PC-9 (cell line): ENCODE measurements around the gene HNRNPA2B1. TPM values are rescaled to one million over a fixed set of nuclear protein-coding genes. Genes with fewer than 3 reads are reported as not detected.

Source experiments
- BruUV-seq: library from RNA; stranded (reverse); fragments of 400-500 nt; replicated peaks from 2 replicates; lab custom pipeline; 2021; lab: Mats Ljungman, UMichigan
- CTCF ChIA-PET: fragments of 300-600 bp; sonication (Branson Sonifier 250); formaldehyde crosslinking; loops from one replicate; lab custom pipeline; 2022; ENCODE audit warnings: antibody characterized with exemption; lab: Charles Lee
- POLR2A ChIA-PET: fragments of 300-600 bp; sonication (Branson Sonifier 250); formaldehyde crosslinking; loops from one replicate; lab custom pipeline; 2022; ENCODE audit warnings: antibody characterized with exemption; ENCODE audit not compliant: unreplicated experiment; lab: Charles Lee
- DNase-seq, 2 experiments: peaks; one replicate each; pipeline versions ENCODE4 v3.0.0 to v3.0.0-alpha.2; 2015 to 2022; ENCODE audit warnings: mixed read lengths in 1 of 2
- H2AFZ ChIP-seq: fragments of 200-600 bp; sonication (generic); 2 replicates; pipeline ENCODE4 v1.8.1; 2017; ENCODE audit warnings: antibody characterized with exemption
- H3F3A ChIP-seq: fragments of 200-600 bp; sonication (generic); 2 replicates; pipeline ENCODE4 v1.8.1; 2017; ENCODE audit warnings: antibody characterized with exemption, mild to moderate bottlenecking, low read depth; ENCODE audit not compliant: insufficient read depth
- H3K27ac ChIP-seq: fragments of 200-600 bp; sonication (generic); 2 replicates; pipeline ENCODE4 v1.6.1; 2016; ENCODE audit warnings: mixed run types
- H3K27me3 ChIP-seq: fragments of 200-600 bp; sonication (generic); 2 replicates; pipeline ENCODE4 v1.6.1; 2016; ENCODE audit warnings: low read depth, mixed run types; ENCODE audit not compliant: insufficient read depth
- H3K36me3 ChIP-seq: fragments of 200-600 bp; sonication (generic); 2 replicates; pipeline ENCODE4 v1.6.1; 2016; ENCODE audit warnings: low read depth, mixed run types
- H3K4me1 ChIP-seq: fragments of 200-600 bp; sonication (generic); replicated peaks from 2 replicates; pipeline ENCODE4 v1.6.1; 2016; ENCODE audit warnings: mixed run types; ENCODE audit not compliant: insufficient read depth
- H3K4me2 ChIP-seq: fragments of 200-600 bp; sonication (generic); 2 replicates; pipeline ENCODE4 v1.6.1; 2017; ENCODE audit warnings: mixed run types
- H3K4me3 ChIP-seq: fragments of 200-600 bp; sonication (generic); 2 replicates; pipeline ENCODE4 v1.6.1; 2016; ENCODE audit warnings: mixed run types
- H3K79me2 ChIP-seq: fragments of 200-600 bp; sonication (generic); 2 replicates; pipeline ENCODE4 v1.6.1; 2017; ENCODE audit warnings: low read depth, mixed run types
- H3K9me2 ChIP-seq: fragments of 200-600 bp; sonication (generic); 2 replicates; pipeline ENCODE4 v1.8.1; 2017; ENCODE audit warnings: mild to moderate bottlenecking; ENCODE audit not compliant: insufficient read depth
- H3K9me3 ChIP-seq: fragments of 200-600 bp; sonication (generic); 2 replicates; pipeline ENCODE4 v1.8.1; 2016; ENCODE audit warnings: low read depth; ENCODE audit not compliant: insufficient read depth
- H4K20me1 ChIP-seq: fragments of 200-600 bp; sonication (generic); 2 replicates; pipeline ENCODE4 v1.8.1; 2017; ENCODE audit not compliant: insufficient read depth
- EZH2 ChIP-seq: fragments of 200-600 bp; sonication (generic); IDR thresholded peaks from 2 replicates; pipeline ENCODE4 v1.8.0; 2017; ENCODE audit warnings: antibody characterized with exemption, low read depth
- intact Hi-C: fragments of 100-400 bp; cut with micrococcal nuclease; formaldehyde crosslinking; loops from one replicate; pipeline ENCODE4 v1.10.0; 2022; ENCODE audit not compliant: unreplicated experiment
- total RNA-seq: library from RNA; stranded (reverse); gene quantifications from 2 replicates; pipeline ENCODE4 v1.2.3, GENCODE V29; 2021
- TF ChIP-seq, protein P1 (sequence below): fragments of 200-600 bp; sonication (generic); conservative IDR thresholded peaks from 2 replicates; pipeline ENCODE4 v1.6.1; 2017; ENCODE audit warnings: mixed run types, antibody characterized with exemption, mild to moderate bottlenecking, moderate library complexity

Gene HNRNPA2B1
- total RNA-seq, 1 experiment from 2014 or later: 792 TPM

- H3K4me3 ChIP-seq: peak within 1 kb of the TSS; percentile 77
- H2AFZ ChIP-seq: peak within 1 kb of the TSS; percentile 75
- BruUV-seq: no TSS peak
- no peaks in the 10 kb centered on the region for H3K9me3 ChIP-seq
- no peak for TF ChIP-seq EZH2
- TF ChIP-seq, protein P1, sequence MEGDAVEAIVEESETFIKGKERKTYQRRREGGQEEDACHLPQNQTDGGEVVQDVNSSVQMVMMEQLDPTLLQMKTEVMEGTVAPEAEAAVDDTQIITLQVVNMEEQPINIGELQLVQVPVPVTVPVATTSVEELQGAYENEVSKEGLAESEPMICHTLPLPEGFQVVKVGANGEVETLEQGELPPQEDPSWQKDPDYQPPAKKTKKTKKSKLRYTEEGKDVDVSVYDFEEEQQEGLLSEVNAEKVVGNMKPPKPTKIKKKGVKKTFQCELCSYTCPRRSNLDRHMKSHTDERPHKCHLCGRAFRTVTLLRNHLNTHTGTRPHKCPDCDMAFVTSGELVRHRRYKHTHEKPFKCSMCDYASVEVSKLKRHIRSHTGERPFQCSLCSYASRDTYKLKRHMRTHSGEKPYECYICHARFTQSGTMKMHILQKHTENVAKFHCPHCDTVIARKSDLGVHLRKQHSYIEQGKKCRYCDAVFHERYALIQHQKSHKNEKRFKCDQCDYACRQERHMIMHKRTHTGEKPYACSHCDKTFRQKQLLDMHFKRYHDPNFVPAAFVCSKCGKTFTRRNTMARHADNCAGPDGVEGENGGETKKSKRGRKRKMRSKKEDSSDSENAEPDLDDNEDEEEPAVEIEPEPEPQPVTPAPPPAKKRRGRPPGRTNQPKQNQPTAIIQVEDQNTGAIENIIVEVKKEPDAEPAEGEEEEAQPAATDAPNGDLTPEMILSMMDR: no peak; the same call in 1 of the 2 replicates
- peaks cover 49% of the 10 kb centered on the region for H3K79me2 ChIP-seq
- DNase-seq: peak; percentile 69 to 92
- H3K4me2 ChIP-seq: peak within 1 kb of the TSS; percentile 96
- peaks cover 33% of the 10 kb centered on the region for H3K4me1 ChIP-seq
- no peaks in the 10 kb centered on the region for H4K20me1 ChIP-seq
- ChIA-PET CTCF (interaction anchor here (0.6 to 1.1 kb wide), 9 partner anchors 24 to 196 kb away, joined by 3 to 10 read pairs (median 4); no protein-coding TSS in a partner anchor), POLR2A (interaction anchor here (0.6 to 1.5 kb wide), 4 partner anchors 18 to 1010 kb away, joined by 3 to 8 read pairs (median 5); no protein-coding TSS in a partner anchor)
- no peaks in the 10 kb centered on the region for H3K9me2 ChIP-seq
- no peaks in the 10 kb centered on the region for H3K36me3 ChIP-seq
- H3F3A ChIP-seq: peaks cover 39% of the 10 kb centered on the region
- H3K27me3 ChIP-seq: no peaks in the 10 kb centered on the region
- intact Hi-C loops: loop anchor here (2.0 kb wide), 1 partner anchor 61 kb away; no protein-coding TSS in a partner anchor
- peak within 1 kb of the TSS; percentile 96 for H3K27ac ChIP-seq
Measured at GRCh38 chr7:26151953-26152781, 48.4 kb downstream of the HNRNPA2B1 start, which contains the start of gene NFE2L3. NFE2L3 (plus strand) TSS chr7:26152198; CDS start chr7:26152499, 301 bp downstream.

GRCh38 chr7:26151650-26151952 is 48.9 kb downstream of the HNRNPA2B1 start:
- H3K4me1 ChIP-seq: peaks cover 27% of the 10 kb centered on the region
- TF ChIP-seq EZH2: no peak
- TF ChIP-seq, protein P1: no peak
- no peaks in the 10 kb centered on the region for H3K9me2 ChIP-seq
- H3K9me3 ChIP-seq: no peaks in the 10 kb centered on the region
- no peaks in the 10 kb centered on the region for H4K20me1 ChIP-seq
- no TSS peak for BruUV-seq
- no peak overlapping the region for H3K27ac ChIP-seq
- peak overlapping the region; percentile 96 for H3K4me2 ChIP-seq
- peaks cover 43% of the 10 kb centered on the region for H3K79me2 ChIP-seq
- H3K4me3 ChIP-seq: peak overlapping the region; percentile 77; the same call in 1 of the 2 replicates
- intact Hi-C loops: no loop called here
- H2AFZ ChIP-seq: peak overlapping the region; percentile 74
- CTCF ChIA-PET: interaction anchor here (0.7 to 1.1 kb wide), 6 partner anchors 24 to 197 kb away, joined by 3 to 10 read pairs (median 4); no protein-coding TSS in a partner anchor
- POLR2A ChIA-PET: interaction anchor here (0.6 to 1.5 kb wide), 3 partner anchors 17 to 1010 kb away, joined by 3 to 8 read pairs (median 5); no protein-coding TSS in a partner anchor
- H3K27me3 ChIP-seq: no peaks in the 10 kb centered on the region
- H3K36me3 ChIP-seq: no peaks in the 10 kb centered on the region
- peaks cover 34% of the 10 kb centered on the region for H3F3A ChIP-seq
- DNase-seq: no peak

DNA sequence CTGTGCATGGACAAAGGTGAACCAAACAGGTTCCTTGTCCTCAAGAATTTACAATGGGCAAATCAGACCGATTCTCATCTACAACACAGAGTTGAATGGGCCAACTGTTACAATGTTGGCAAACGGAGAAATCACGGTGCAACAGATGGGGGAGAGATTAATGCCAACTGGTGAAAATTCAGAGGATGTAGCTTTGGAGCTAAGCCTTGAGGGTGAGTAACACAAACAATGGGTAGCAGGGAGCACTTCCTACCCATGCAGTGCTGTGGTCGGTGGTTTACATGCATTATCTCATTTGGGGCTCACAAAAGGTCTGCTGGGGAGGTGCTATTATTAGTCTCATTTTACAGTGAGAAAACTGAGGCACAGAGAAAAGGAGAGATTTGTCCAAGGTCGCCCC is 49.5 kb downstream of the HNRNPA2B1 start:
- no peak overlapping the region for H3K4me3 ChIP-seq
- no peak for DNase-seq
- H3K9me3 ChIP-seq: no peaks in the 10 kb centered on the region
- no peak overlapping the region for H2AFZ ChIP-seq
- CTCF ChIA-PET: interaction anchor here (0.6 kb wide), 1 partner anchor 225 kb away, joined by 3 read pairs; no protein-coding TSS in a partner anchor
- no peaks in the 10 kb centered on the region for H3K36me3 ChIP-seq
- no peak overlapping the region for H3K4me2 ChIP-seq
- TF ChIP-seq EZH2: no peak
- TF ChIP-seq, protein P1: no peak
- no peak overlapping the region for H3K27ac ChIP-seq
- peaks cover 24% of the 10 kb centered on the region for H3K4me1 ChIP-seq
- peaks cover 31% of the 10 kb centered on the region for H3F3A ChIP-seq
- peaks cover 38% of the 10 kb centered on the region for H3K79me2 ChIP-seq
- intact Hi-C loops: no loop called here
- TSS peak; percentile 50 for BruUV-seq
- POLR2A ChIA-PET: no interaction called here
- no peaks in the 10 kb centered on the region for H3K9me2 ChIP-seq
- H3K27me3 ChIP-seq: no peaks in the 10 kb centered on the region
- no peaks in the 10 kb centered on the region for H4K20me1 ChIP-seq
